HG02623 (cell line): ENCODE data around the gene SELENOV.

ENCODE experiments used
- ATAC-seq: cut with Tn5 transposase; IDR thresholded peaks from one replicate; pipeline ENCODE4 v1.9.1; 2021; ENCODE audit warnings: moderate library complexity; ENCODE audit not compliant: unreplicated experiment

SELENOV gene

GRCh38 chr19:39557811-39558623 is 43.1 kb downstream of the SELENOV start:
- ATAC-seq, result no peak

- ATAC-seq, result no peak
Measured at GRCh38 chr19:39558624-39559117, 43.7 kb downstream of the SELENOV start.

- no peak for ATAC-seq
Measured at GRCh38 chr19:39563408-39563807, 48.5 kb downstream of the SELENOV start.

GRCh38 chr19:39566064-39566463 is 51.1 kb downstream of the SELENOV start:
- ATAC-seq, result no peak

GRCh38 chr19:39568604-39569003 is 53.7 kb downstream of the SELENOV start:
- no peak for ATAC-seq
